MCF 10A (cell line): ENCODE measurements around the gene MARK4. TPM values are rescaled to one million over a fixed set of nuclear protein-coding genes. Genes with fewer than 3 reads are reported as not detected.

Source experiments
- BruUV-seq: library from RNA; stranded (reverse); fragments of 400-500 nt; replicated peaks from 2 replicates; lab custom pipeline; 2021; lab: Mats Ljungman, UMichigan
- CTCF ChIA-PET: fragments of 300-600 bp; sonication (Branson Sonifier 250); formaldehyde crosslinking; extraction: SDS; loops from one replicate; lab custom pipeline; 2021; ENCODE audit warnings: antibody characterized with exemption, inconsistent platforms; lab: Yijun Ruan, JAX
- POLR2A ChIA-PET: fragments of 300-600, 350-650 bp; sonication (Branson Sonifier 250); formaldehyde crosslinking; extraction: SDS; loops from one replicate; lab custom pipeline; 2020; ENCODE audit warnings: antibody characterized with exemption, inconsistent platforms; lab: Yijun Ruan, JAX
- DNase-seq: peaks from one replicate; pipeline ENCODE4 v3.0.0-alpha.2; 2018; ENCODE audit not compliant: unreplicated experiment
- H3K27ac Mint-ChIP-seq: one replicate; pipeline ENCODE4 v1.8.0; 2022; ENCODE audit warnings: mild to moderate bottlenecking, low read depth, mixed read lengths; ENCODE audit not compliant: unreplicated experiment
- H3K27me3 Mint-ChIP-seq: one replicate; pipeline ENCODE4 v1.8.0; 2022; ENCODE audit warnings: mixed read lengths; ENCODE audit not compliant: insufficient read depth, unreplicated experiment
- H3K36me3 Mint-ChIP-seq: one replicate; pipeline ENCODE4 v1.8.0; 2022; ENCODE audit warnings: mild to moderate bottlenecking, moderate library complexity, mixed read lengths; ENCODE audit not compliant: insufficient read depth, unreplicated experiment
- H3K4me1 Mint-ChIP-seq: one replicate; pipeline ENCODE4 v1.8.0; 2022; ENCODE audit warnings: mixed read lengths; ENCODE audit not compliant: insufficient read depth, unreplicated experiment
- H3K4me3 Mint-ChIP-seq: one replicate; pipeline ENCODE4 v1.8.0; 2022; ENCODE audit warnings: mild to moderate bottlenecking, moderate library complexity, mixed read lengths; ENCODE audit not compliant: unreplicated experiment
- H3K9me3 Mint-ChIP-seq: one replicate; pipeline ENCODE4 v1.8.0; 2022; ENCODE audit warnings: mixed read lengths; ENCODE audit not compliant: unreplicated experiment
- CTCF ChIP-seq: fragments of 200-600 bp; IDR thresholded peaks from one replicate; pipeline ENCODE4 v1.8.0; 2022; ENCODE audit warnings: antibody characterized with exemption, mild to moderate bottlenecking; ENCODE audit not compliant: unreplicated experiment
- intact Hi-C: fragments of 100-400 bp; cut with micrococcal nuclease; formaldehyde crosslinking; loops from 2 replicates; pipeline ENCODE4 v1.14.1; 2022
- total RNA-seq: library from RNA; stranded (reverse); gene quantifications from 2 replicates; pipeline ENCODE4 v1.2.3, GENCODE V29; 2022

MARK4 gene
- total RNA-seq, 1 experiment from 2014 or later, result 22.4 TPM

GRCh38 chr19:45304141-45304926, 53.3 kb downstream of the MARK4 start:
- ChIA-PET POLR2A (no interaction called here), CTCF (interaction anchor here (0.6 kb wide), 1 partner anchor 1173 kb away, joined by 3 read pairs; no protein-coding TSS in a partner anchor)
- H3K4me1 Mint-ChIP-seq, result peaks cover 12% of the 10 kb centered on the region
- H3K4me3 Mint-ChIP-seq, result no peak overlapping the region
- H3K27ac Mint-ChIP-seq, result no peak overlapping the region
- DNase-seq, result no peak
- TF ChIP-seq CTCF, result no peak
- intact Hi-C loops, result no loop called here
- H3K36me3 Mint-ChIP-seq, result peaks cover 18% of the 10 kb centered on the region
- no peaks in the 10 kb centered on the region for H3K27me3 Mint-ChIP-seq
- H3K9me3 Mint-ChIP-seq, result no peaks in the 10 kb centered on the region
- BruUV-seq, result no TSS peak

DNA sequence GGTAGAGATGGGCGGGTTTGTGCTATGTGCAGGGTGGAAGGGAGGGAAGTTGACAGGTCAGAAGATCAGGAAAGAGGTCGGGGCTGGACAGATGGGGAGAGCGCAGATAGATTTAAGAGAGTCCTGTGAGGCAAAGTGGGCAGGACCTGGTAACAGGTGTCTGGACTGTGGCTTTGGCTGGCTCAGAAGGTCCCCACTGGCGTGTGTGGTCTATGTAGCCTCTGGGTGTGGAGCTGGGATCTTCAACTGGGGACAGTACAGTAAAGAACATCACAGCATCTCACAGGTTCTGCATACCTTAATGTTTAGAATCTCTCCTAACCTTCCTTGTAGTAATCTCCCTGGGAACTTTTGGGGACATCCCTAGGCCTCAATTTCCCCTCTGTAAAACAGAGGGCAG, 53.9 kb downstream of the MARK4 start:
- Mint-ChIP-seq H3K4me3 (no peak overlapping the region), H3K9me3 (no peaks in the 10 kb centered on the region), H3K36me3 (peaks cover 16% of the 10 kb centered on the region), H3K27me3 (no peaks in the 10 kb centered on the region), H3K4me1 (peaks cover 12% of the 10 kb centered on the region), H3K27ac (no peak overlapping the region)
- ChIA-PET POLR2A (interaction anchor here (1.2 kb wide), 1 partner anchor 31 kb away, joined by 4 read pairs; no protein-coding TSS in a partner anchor), CTCF (no interaction called here)
- intact Hi-C loops, result no loop called here
- no peak for TF ChIP-seq CTCF
- DNase-seq, result no peak
- BruUV-seq, result no TSS peak

- Mint-ChIP-seq H3K36me3 (peaks cover 12% of the 10 kb centered on the region), H3K27ac (no peak overlapping the region), H3K4me1 (peaks cover 12% of the 10 kb centered on the region), H3K4me3 (no peak overlapping the region), H3K9me3 (no peaks in the 10 kb centered on the region), H3K27me3 (no peaks in the 10 kb centered on the region)
- BruUV-seq, result no TSS peak
- no peak for TF ChIP-seq CTCF
- intact Hi-C loops, result no loop called here
- DNase-seq, result no peak
- ChIA-PET POLR2A (interaction anchor here (0.9 to 1.2 kb wide), 2 partner anchors 13 to 32 kb away, joined by 3 to 4 read pairs; no protein-coding TSS in a partner anchor), CTCF (no interaction called here)
Measured at GRCh38 chr19:45305421-45305820, 54.4 kb downstream of the MARK4 start.

DNA sequence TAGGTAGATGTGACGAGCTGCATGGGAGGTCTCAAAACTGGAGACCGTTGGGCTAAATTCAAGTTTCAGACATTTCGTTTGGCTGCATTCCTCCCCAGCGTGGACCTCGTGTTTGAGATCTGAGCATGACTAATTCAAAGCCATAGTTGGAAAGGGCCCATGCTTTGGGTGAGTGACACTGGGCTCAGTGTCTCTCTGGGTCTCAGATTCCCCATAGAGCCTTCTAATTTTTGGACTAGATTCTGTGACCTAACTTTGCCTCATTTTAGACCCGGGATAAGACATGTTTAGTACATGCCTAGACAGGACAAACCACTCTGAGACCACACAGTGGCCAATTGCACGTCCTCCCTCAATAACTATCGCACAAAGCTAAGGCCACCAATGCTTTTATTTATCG, 55.0 kb downstream of the MARK4 start:
- CTCF ChIA-PET, result no interaction called here
- no peak for TF ChIP-seq CTCF
- Mint-ChIP-seq H3K4me1 (peaks cover 12% of the 10 kb centered on the region), H3K36me3 (peaks cover 9% of the 10 kb centered on the region), H3K27ac (no peak overlapping the region), H3K9me3 (no peaks in the 10 kb centered on the region), H3K4me3 (no peak overlapping the region), H3K27me3 (no peaks in the 10 kb centered on the region)
- intact Hi-C loops, result no loop called here
- BruUV-seq, result no TSS peak
- no peak for DNase-seq
- POLR2A ChIA-PET, result interaction anchor here (0.9 to 1.2 kb wide), 2 partner anchors 13 to 32 kb away, joined by 3 to 4 read pairs; no protein-coding TSS in a partner anchor
